Measurements from ENCODE around the gene PRKCA.

- TF ChIP-seq POLR2AphosphoS5 (IDR thresholded peaks at IDR 0.05) = no peak
- TF ChIP-seq CTCF (IDR thresholded peaks at IDR 0.05) = no peak
Measured at GRCh38 chr17:66602659-66603384, 300.4 kb downstream of the PRKCA start.
